ENCODE data around the gene NRP2.

- no peak for TF ChIP-seq GATA2 (IDR thresholded peaks at IDR 0.05; ENCODE audit: low read depth, low read length)
- TF ChIP-seq GATA3 (IDR thresholded peaks at IDR 0.05; ENCODE audit: low read depth, low read length), result no peak
Observed at GRCh38 chr2:205654878-205655605, 27.3 kb upstream of the NRP2 start.
